Measurements from ENCODE around the gene HS3ST2.
"Not testable (repeated sequence)": the region's sequence is repeated elsewhere in the genome, so short reads cannot be mapped to it uniquely, and the experiment has no call there.

Gene HS3ST2

GRCh38 chr16:22885951-22886350 lies 72.0 kb downstream of the HS3ST2 start:
- no peak for DNase-seq

GRCh38 chr16:22886927-22887326 lies 73.0 kb downstream of the HS3ST2 start:
- no peak for DNase-seq

GRCh38 chr16:22887445-22887844 lies 73.5 kb downstream of the HS3ST2 start:
- DNase-seq: peak; percentile 4 to 21

- DNase-seq: no peak
Observed at GRCh38 chr16:22888791-22889190, 74.8 kb downstream of the HS3ST2 start.

GRCh38 chr16:22890976-22891375 lies 77.0 kb downstream of the HS3ST2 start:
- DNase-seq: no peak

- DNase-seq: no peak
Observed at GRCh38 chr16:22897184-22897583, 83.2 kb downstream of the HS3ST2 start.

- no peak for DNase-seq
Observed at GRCh38 chr16:22898131-22898530, 84.2 kb downstream of the HS3ST2 start.

- DNase-seq: peak in 1 of 2 experiments; percentile 46
Observed at GRCh38 chr16:22898874-22899348, 84.9 kb downstream of the HS3ST2 start.

GRCh38 chr16:22899567-22899966 lies 85.6 kb downstream of the HS3ST2 start:
- DNase-seq: not testable (repeated sequence)

GRCh38 chr16:22900863-22901262 lies 86.9 kb downstream of the HS3ST2 start:
- DNase-seq: no peak

- no peak for DNase-seq
Observed at GRCh38 chr16:22901563-22901962, 87.6 kb downstream of the HS3ST2 start.

- no peak for DNase-seq
Observed at GRCh38 chr16:22903716-22904115, 89.8 kb downstream of the HS3ST2 start.

- DNase-seq: no peak
Observed at GRCh38 chr16:22912654-22913053, 98.7 kb downstream of the HS3ST2 start.

GRCh38 chr16:22915003-22915402 lies 101.0 kb downstream of the HS3ST2 start:
- DNase-seq: no peak

GRCh38 chr16:22923491-22923890 lies 109.5 kb downstream of the HS3ST2 start:
- no peak for DNase-seq

GRCh38 chr16:22924492-22924891 lies 110.5 kb downstream of the HS3ST2 start:
- DNase-seq: no peak

GRCh38 chr16:22926105-22926751 lies 112.3 kb downstream of the HS3ST2 start:
- DNase-seq: no peak

GRCh38 chr16:22927306-22927705 lies 113.3 kb downstream of the HS3ST2 start:
- DNase-seq: no peak

- DNase-seq: no peak
Observed at GRCh38 chr16:22928882-22929435, 115.0 kb downstream of the HS3ST2 start.

GRCh38 chr16:22929461-22929860 lies 115.5 kb downstream of the HS3ST2 start:
- no peak for DNase-seq

GRCh38 chr16:22932032-22932771 lies 118.2 kb downstream of the HS3ST2 start:
- DNase-seq: no peak

GRCh38 chr16:22933173-22933572 lies 119.2 kb downstream of the HS3ST2 start:
- DNase-seq: no peak

- DNase-seq: no peak
Observed at GRCh38 chr16:22934786-22935185, 120.8 kb downstream of the HS3ST2 start.

GRCh38 chr16:22937169-22937568 lies 123.2 kb downstream of the HS3ST2 start:
- no peak for DNase-seq

Measured in SHP77 (cell line).